Osteoblast (primary cell): ENCODE measurements around the gene C4orf50. TPM values are rescaled to one million over a fixed set of nuclear protein-coding genes. Genes with fewer than 3 reads are reported as not detected.
A peak's percentile ranks its signal among the peaks of the same experiment; 100 is the strongest.

ENCODE experiments used
- DNase-seq: peaks from one replicate; pipeline ENCODE4 v3.0.0; 2011; ENCODE audit warnings: low spot score, mixed read lengths; ENCODE audit not compliant: insufficient read length; ENCODE audit errors: missing footprints
- H2AFZ ChIP-seq: 2 replicates; pipeline ENCODE4 v1.6.0; 2011; ENCODE audit warnings: mild to moderate bottlenecking, low read length
- H3K27ac ChIP-seq: 2 replicates; pipeline ENCODE4 v1.5.1; 2011; ENCODE audit warnings: mild to moderate bottlenecking, low read depth, low read length, moderate library complexity
- H3K27me3 ChIP-seq: 2 replicates; pipeline ENCODE4 v1.6.0; 2012; ENCODE audit warnings: mild to moderate bottlenecking, control low read depth, inconsistent platforms, low read length, moderate library complexity; ENCODE audit not compliant: insufficient read depth
- H3K36me3 ChIP-seq: 2 replicates; pipeline ENCODE4 v1.5.1; 2011; ENCODE audit warnings: mild to moderate bottlenecking, low read length, control low read depth, moderate library complexity; ENCODE audit not compliant: insufficient read depth
- H3K4me1 ChIP-seq: 2 replicates; pipeline ENCODE4 v1.5.1; 2011; ENCODE audit warnings: mild to moderate bottlenecking, low read length, control low read depth, moderate library complexity; ENCODE audit not compliant: insufficient read depth
- H3K4me2 ChIP-seq: 2 replicates; pipeline ENCODE4 v1.6.0; 2011; ENCODE audit warnings: mild to moderate bottlenecking, low read length; ENCODE audit not compliant: insufficient read depth
- H3K4me3 ChIP-seq: fragments of 200-600 bp; sonication (generic); 3 replicates; pipeline ENCODE4 v1.5.1; 2012; ENCODE audit warnings: mild to moderate bottlenecking, low read length, inconsistent platforms; ENCODE audit not compliant: insufficient read depth
- H3K79me2 ChIP-seq: 2 replicates; pipeline ENCODE4 v1.6.0; 2012; ENCODE audit warnings: mild to moderate bottlenecking, low read length, control low read depth, inconsistent platforms; ENCODE audit not compliant: insufficient read depth
- H3K9me3 ChIP-seq: 2 replicates; pipeline ENCODE4 v1.5.1; 2011; ENCODE audit warnings: low read depth, low read length, control low read depth
- H4K20me1 ChIP-seq: 2 replicates; pipeline ENCODE4 v1.6.0; 2012; ENCODE audit warnings: mild to moderate bottlenecking, low read length, control low read depth; ENCODE audit not compliant: insufficient read depth
- CTCF ChIP-seq: IDR thresholded peaks from 2 replicates; pipeline ENCODE4 v1.5.1; 2011; ENCODE audit warnings: mild to moderate bottlenecking, low read depth, low read length, moderate library complexity; ENCODE audit errors: extremely low read depth
- total RNA-seq: library from RNA; depleted of rRNA; stranded (reverse); fragments of >200 nt; gene quantifications from 2 replicates; pipeline ENCODE4 v1.2.3, GENCODE V29; 2012

The C4orf50 gene
- total RNA-seq, 1 donor, result not detected

- DNase-seq, result peak; percentile 78
These were observed 125.1 kb downstream of the C4orf50 start, which contains the start of gene CRMP1 for GRCh38 chr4:5893004-5893580. CRMP1 (minus strand) TSS chr4:5893086; CDS start chr4:5892969, 117 bp downstream.

GRCh38 chr4:5892323-5893003, 125.8 kb downstream of the C4orf50 start:
- Histone ChIP-seq H3K36me3 (no peaks in the 10 kb centered on the region), H3K4me3 (no peak overlapping the region), H2AFZ (no peak overlapping the region), H3K9me3 (no peaks in the 10 kb centered on the region), H3K27me3 (peaks cover 44% of the 10 kb centered on the region), H4K20me1 (no peaks in the 10 kb centered on the region), H3K4me2 (no peak overlapping the region), H3K4me1 (no peaks in the 10 kb centered on the region), H3K27ac (no peak overlapping the region), H3K79me2 (no peaks in the 10 kb centered on the region)
- TF ChIP-seq CTCF, result no peak
- DNase-seq, result peak; percentile 89

More at GRCh38 chr4:5893004-5893580, 125.1 kb downstream of the C4orf50 start, which contains the start of gene CRMP1:
- Histone ChIP-seq H3K4me3 (no peak within 1 kb of the TSS), H3K27ac (no peak within 1 kb of the TSS), H3K27me3 (peaks cover 44% of the 10 kb centered on the region), H3K9me3 (no peaks in the 10 kb centered on the region), H4K20me1 (no peaks in the 10 kb centered on the region), H3K4me1 (no peaks in the 10 kb centered on the region), H3K4me2 (no peak within 1 kb of the TSS), H3K36me3 (no peaks in the 10 kb centered on the region), H2AFZ (no peak within 1 kb of the TSS), H3K79me2 (no peaks in the 10 kb centered on the region)
- TF ChIP-seq CTCF, result no peak

- Histone ChIP-seq H4K20me1 (no peaks in the 10 kb centered on the region), H2AFZ (no peak overlapping the region), H3K4me2 (no peak overlapping the region), H3K9me3 (no peaks in the 10 kb centered on the region), H3K27ac (no peak overlapping the region), H3K79me2 (no peaks in the 10 kb centered on the region), H3K4me1 (no peaks in the 10 kb centered on the region), H3K27me3 (peaks cover 50% of the 10 kb centered on the region), H3K4me3 (no peak overlapping the region), H3K36me3 (no peaks in the 10 kb centered on the region)
- TF ChIP-seq CTCF, result no peak
- DNase-seq, result peak; percentile 85
These were observed 126.5 kb downstream of the C4orf50 start for GRCh38 chr4:5891563-5892322.
